ENCODE results near the gene FAHD2A.
"Not testable (repeated sequence)": the region's sequence is repeated elsewhere in the genome, so short reads cannot be mapped to it uniquely, and the experiment has no call there.

FAHD2A gene

GRCh38 chr2:95442474-95443099 lies 40.1 kb downstream of the FAHD2A start:
- DNase-seq = not testable (repeated sequence)

GRCh38 chr2:95445317-95445716 lies 42.8 kb downstream of the FAHD2A start:
- DNase-seq = not testable (repeated sequence)

DNA sequence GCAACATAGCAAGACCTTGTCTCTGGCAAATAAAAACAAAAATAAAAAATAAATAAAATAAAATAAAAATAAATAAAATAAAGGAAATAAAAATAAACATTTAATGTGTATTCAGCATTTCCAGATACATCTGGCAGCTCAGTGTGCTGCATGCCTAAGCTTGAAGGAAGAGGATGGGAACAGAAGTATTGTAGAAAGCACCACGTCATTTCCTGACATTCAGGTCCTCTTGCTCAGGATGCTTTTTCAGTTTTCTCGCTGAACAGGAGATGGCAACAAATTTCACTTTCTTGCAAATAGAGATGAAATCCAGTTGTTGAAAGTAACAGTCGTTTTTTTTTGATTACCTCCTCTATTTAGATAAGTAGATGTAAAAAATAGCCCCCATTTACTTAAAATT lies 60.8 kb downstream of the FAHD2A start:
- DNase-seq = not testable (repeated sequence)

All from NCI-H1694 (cell line).